Measurements from ENCODE around the gene GP1BB.

DNA sequence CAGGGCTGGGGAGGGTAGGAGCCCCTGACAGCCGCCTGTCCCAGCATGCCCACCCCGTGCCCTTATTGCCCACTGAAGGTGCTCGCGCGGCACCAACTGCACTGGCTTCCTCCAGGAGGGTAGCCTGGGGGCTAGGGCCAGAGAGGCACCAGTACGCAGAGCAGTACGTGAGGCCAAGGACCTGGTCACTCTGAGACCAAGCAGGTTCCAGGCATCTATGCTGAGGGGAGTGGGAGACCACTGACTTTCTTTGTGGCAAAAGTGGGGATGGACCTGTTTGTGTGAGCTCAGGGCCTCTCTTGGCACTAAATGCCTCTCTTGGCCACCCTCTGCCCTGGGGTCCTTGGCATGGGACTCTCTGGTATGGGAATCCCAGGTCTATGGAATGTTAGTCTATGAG, 10.8 kb downstream of the GP1BB start:
- TF ChIP-seq, protein P1, sequence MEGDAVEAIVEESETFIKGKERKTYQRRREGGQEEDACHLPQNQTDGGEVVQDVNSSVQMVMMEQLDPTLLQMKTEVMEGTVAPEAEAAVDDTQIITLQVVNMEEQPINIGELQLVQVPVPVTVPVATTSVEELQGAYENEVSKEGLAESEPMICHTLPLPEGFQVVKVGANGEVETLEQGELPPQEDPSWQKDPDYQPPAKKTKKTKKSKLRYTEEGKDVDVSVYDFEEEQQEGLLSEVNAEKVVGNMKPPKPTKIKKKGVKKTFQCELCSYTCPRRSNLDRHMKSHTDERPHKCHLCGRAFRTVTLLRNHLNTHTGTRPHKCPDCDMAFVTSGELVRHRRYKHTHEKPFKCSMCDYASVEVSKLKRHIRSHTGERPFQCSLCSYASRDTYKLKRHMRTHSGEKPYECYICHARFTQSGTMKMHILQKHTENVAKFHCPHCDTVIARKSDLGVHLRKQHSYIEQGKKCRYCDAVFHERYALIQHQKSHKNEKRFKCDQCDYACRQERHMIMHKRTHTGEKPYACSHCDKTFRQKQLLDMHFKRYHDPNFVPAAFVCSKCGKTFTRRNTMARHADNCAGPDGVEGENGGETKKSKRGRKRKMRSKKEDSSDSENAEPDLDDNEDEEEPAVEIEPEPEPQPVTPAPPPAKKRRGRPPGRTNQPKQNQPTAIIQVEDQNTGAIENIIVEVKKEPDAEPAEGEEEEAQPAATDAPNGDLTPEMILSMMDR (conservative IDR thresholded peaks at IDR 0.05): no peak
- TF ChIP-seq ZFX (IDR thresholded peaks at IDR 0.05): no peak
